HG03432 (cell line): Measurements from ENCODE around the gene GRB7.
"Not testable (repeated sequence)": the region's sequence is repeated elsewhere in the genome, so short reads cannot be mapped to it uniquely, and the experiment has no call there.

Experiments
- ATAC-seq: cut with Tn5 transposase; IDR thresholded peaks from one replicate; pipeline ENCODE4 v1.9.1; 2021; ENCODE audit warnings: mild to moderate bottlenecking, moderate library complexity; ENCODE audit not compliant: unreplicated experiment

Gene GRB7

GRCh38 chr17:39730095-39730921 is 7.4 kb upstream of the GRB7 start, which contains the start of gene MIEN1:
MIEN1 (minus strand) TSS chr17:39730532; CDS start chr17:39730495, 37 bp downstream.
- peak; percentile 92 for ATAC-seq

DNA sequence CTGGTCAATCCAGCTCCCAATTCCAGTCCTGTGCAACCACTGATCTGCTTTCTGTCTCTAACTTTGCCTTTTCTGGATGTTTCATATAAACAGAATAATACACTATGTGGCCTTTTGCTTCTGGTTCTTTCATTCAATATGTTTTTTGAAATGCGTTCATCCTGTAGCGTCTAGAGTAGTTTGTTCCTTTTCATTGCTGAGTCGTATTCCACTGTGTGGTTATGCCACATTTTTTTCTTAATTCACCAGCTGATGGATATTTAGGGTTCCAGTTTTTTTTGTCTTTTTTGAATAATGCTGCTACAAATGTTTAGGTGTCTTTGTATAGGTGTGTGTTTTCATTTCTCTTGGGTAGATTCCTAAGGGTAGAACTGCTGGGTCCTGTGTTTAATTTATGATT is 5.2 kb upstream of the GRB7 start:
- no peak for ATAC-seq

GRCh38 chr17:39735882-39736281 is 1.9 kb upstream of the GRB7 start:
- ATAC-seq: no peak

GRCh38 chr17:39736319-39737165 is 1.2 kb upstream of the GRB7 start:
- no peak for ATAC-seq

DNA sequence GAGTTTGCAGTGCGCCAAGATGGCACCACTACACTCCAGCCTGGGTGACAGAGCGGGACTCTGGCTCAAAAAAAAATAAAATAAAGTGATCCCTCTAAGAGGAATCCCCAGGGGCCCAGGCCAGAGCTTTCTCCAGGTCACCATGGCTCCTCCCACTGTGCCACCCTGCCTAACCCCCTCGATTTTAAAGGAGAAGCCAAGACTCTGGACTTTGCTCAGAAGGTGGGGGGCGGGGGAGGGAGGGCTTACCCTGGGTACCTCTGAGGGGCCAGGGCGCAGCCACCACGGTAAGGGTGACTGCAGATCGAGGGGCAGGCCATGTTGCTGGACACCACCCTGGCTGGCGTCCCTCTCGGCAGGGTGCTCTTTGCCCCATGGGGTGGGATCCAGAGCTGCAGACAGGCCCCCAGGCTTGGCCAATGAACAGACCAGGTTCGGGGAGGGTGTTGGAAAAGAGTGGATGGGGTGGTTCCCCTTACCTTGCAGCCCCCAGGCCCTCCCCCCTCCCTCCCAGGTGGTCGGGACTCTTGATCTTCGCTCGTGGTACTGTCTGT is 455 bp upstream of the GRB7 start:
- no peak for ATAC-seq

GRCh38 chr17:39738568-39738901 is 797 bp downstream of the GRB7 start:
- no peak for ATAC-seq

GRCh38 chr17:39738983-39739884 is 1.5 kb downstream of the GRB7 start:
- no peak for ATAC-seq

DNA sequence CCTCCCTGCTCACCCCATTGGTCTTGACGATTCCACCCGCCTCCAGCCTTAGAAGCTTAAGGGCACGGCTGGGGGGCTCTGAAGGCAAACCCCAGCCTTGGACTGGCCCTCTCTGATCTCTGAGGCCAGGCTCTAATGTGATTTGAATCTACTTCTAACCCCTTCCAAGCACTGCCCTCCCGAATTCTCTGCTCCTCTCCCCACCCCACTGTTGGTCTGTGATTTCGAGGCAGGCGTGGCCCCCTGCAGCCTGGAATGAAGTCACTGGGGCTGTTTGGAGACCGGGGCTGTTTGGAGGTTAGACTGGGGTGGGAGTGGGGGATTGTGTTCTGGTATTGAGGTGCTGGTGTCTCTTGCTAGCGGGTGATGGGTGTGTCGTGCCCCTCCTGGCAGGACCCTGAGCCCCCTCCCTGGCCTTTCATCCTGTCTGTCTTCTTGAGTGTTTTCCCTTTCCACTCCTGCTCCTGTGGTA is 2.2 kb downstream of the GRB7 start:
- ATAC-seq: no peak

DNA sequence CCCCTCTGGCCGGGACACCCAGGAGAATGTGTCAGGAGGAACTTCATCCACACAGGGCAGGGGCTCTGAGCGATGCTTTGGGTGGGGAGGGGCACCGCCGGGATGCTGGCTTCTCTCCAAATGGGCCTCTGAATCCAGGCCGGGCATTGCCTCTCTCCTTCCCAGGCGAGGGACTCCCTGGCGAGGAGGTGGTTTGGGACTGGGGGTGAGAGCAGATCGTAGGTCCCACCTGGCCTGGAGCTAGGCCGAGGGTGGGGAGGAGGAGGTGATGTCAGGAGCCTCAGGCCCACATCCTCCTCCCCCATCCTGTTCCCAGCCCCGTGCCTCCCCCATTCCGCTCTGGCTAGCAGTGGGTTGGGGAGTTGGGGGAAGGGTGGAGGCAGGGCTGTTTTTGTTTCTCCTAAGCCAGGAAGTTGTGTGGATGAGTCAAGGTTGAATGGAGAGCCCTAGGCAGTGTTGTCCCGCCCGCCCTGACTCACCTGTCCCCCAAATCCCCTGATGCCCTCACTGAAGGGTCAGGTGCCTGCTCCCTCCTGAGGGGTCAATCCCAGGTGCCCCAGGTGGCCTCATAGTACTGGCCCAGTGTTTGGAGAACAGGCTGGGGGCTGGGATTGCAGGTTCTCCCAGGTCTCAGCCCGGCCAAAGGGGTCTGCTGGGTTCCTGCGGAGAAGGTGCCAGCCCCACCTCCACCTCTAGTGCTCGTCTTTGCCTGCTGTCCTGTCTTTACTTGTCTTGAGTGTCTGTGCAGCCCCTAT is 2.8 kb downstream of the GRB7 start:
- ATAC-seq: no peak

GRCh38 chr17:39742126-39742855 is 4.6 kb downstream of the GRB7 start:
- ATAC-seq: no peak

DNA sequence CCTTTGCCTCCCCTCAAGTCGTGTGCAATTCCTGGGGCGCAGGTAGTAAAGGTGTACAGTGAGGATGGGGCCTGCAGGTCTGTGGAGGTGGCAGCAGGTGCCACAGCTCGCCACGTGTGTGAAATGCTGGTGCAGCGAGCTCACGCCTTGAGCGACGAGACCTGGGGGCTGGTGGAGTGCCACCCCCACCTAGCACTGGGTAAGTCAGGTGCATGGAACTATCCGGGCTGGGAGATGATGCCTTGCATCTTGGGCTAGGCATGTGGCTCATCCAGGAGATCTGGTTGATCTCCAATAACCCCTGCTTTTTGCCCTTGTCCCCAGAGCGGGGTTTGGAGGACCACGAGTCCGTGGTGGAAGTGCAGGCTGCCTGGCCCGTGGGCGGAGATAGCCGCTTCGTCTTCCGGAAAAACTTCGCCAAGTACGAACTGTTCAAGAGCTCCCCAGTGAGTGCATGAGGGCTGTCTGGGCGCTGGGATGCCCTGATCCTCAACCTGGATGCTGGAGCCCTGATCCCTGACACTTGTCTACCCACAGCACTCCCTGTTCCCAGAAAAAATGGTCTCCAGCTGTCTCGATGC is 5.2 kb downstream of the GRB7 start:
- no peak for ATAC-seq

DNA sequence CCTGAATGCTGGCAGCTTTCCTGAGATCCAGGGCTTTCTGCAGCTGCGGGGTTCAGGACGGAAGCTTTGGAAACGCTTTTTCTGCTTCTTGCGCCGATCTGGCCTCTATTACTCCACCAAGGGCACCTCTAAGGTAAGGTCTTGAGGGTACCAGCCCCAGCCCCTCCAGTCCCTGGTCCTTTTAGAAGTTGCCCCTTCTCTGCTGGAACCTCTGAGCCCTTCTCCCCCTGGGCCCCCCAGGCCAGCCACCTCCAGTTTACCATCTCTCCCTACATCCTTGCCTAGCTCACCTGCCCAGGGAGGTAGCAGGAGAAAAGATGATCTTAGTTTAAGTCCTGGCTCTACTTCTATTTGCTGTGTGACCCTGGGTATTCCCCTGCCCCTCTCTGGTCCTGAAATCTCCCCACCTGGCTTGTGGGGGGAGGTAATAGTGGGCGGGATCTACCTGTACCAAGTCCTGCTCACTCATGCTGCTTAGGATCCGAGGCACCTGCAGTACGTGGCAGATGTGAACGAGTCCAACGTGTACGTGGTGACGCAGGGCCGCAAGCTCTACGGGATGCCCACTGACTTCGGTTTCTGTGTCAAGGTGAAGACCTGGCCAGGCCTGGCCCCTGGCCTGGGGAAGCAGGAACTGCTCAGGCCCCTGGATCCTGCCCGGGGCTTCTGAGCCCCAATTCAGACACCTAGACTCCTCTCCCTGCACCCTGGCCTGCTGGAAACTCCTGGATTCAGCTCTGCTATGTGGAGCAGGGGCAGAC is 6.5 kb downstream of the GRB7 start:
- no peak for ATAC-seq

- no peak for ATAC-seq
Observed at GRCh38 chr17:39744836-39745215, 7.1 kb downstream of the GRB7 start.

DNA sequence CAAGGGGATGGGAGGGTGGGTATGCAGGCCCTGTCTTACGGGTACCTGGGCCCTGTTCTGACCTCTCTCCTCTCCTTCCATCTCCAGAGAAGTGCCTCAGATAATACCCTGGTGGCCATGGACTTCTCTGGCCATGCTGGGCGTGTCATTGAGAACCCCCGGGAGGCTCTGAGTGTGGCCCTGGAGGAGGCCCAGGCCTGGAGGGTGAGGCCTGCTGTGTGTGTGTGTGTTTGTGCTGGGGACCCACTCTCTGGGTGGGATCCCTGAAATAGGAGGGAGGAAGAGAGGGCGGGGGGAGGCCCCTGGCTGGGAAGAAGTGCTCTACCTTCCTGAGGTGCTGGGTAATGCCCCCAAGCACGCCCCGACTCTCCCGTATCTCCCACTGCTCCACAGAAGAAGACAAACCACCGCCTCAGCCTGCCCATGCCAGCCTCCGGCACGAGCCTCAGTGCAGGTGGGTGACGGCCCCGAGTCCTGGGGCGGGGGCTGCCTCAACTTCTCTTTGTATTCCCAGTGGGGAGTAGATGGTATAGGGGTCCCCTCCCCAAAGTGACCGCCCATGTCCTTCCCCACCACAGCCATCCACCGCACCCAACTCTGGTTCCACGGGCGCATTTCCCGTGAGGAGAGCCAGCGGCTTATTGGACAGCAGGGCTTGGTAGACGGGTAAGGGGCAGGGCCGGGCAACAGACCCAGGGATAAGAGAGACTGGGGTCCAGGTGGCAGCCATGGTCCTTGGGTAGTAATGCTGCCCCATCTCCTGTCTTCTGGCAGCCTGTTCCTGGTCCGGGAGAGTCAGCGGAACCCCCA is 7.8 kb downstream of the GRB7 start:
- ATAC-seq: no peak

DNA sequence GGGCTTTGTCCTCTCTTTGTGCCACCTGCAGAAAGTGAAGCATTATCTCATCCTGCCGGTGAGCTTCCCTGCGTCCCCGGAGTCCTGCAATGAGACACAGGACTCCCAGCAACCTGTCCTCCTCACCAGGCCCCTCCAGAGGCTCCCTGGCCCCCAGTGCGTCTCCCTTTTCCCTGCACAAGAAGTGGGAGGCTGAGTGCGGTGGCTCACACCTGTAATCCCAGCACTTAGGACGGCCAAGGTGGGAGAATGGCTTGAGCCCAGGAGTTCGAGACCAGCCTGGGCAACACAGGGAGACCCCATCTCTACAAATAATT is 8.4 kb downstream of the GRB7 start:
- no peak for ATAC-seq

- no peak for ATAC-seq
Observed at GRCh38 chr17:39747745-39748144, 10.0 kb downstream of the GRB7 start.

DNA sequence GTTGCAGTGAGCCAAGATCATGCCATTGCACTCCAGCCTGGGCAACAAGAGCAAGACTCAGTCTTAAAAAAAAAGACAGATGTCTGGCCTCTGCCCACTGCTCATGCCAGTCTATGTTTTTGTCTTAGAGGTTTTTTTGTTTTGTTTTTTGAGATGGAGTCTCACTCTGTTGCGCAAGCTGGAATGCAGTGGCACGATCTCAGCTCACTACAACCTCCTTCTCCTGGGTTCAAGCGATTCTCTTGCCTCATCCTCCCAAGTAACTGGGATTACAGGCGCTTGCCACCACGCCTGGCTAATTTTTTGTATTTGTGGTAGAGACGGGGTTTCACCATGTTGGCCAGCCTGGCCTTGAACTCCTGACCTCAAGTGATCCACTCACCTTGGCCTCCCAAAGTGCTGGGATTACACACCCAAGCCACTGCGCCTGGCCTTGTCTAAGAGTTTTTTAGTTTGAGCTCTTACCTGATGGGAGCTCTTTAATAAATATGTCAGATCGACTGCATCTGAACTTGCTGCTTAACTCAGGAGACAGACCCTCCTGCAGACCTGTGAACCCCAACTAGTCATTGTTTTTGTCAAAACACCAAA is 10.8 kb downstream of the GRB7 start:
- ATAC-seq: not testable (repeated sequence)
